ENCODE results near the gene SLC40A1. TPM values are rescaled to one million over a fixed set of nuclear protein-coding genes. Genes with fewer than 3 reads are reported as not detected.

SLC40A1 gene
- total RNA-seq, 1 experiment from 2014 or later = not detected

GRCh38 chr2:189526241-189526640 lies 54.3 kb downstream of the SLC40A1 start:
- no peaks in the 10 kb centered on the region for H3K36me3 Mint-ChIP-seq (ENCODE audit: insufficient read depth in 1 of 3, low read depth in 3 of 3)
- Histone ChIP-seq H2BK12ac (ENCODE audit: insufficient read length, low read depth, low read length) (no peak overlapping the region), H3K27me3 (ENCODE audit: insufficient read depth, low read length) (no peaks in the 10 kb centered on the region), H3K18ac (ENCODE audit: insufficient read length, low read depth, low read length) (no peak overlapping the region), H3T11ph (ENCODE audit: low read length) (no peak overlapping the region), H3K4me1 (ENCODE audit: insufficient read depth, low read length) (no peaks in the 10 kb centered on the region), H2BK5ac (ENCODE audit: insufficient read length, low read length) (no peak overlapping the region), H4K91ac (ENCODE audit: insufficient read length, low read depth, low read length) (no peak overlapping the region), H3K4ac (ENCODE audit: low read depth, low read length) (no peak overlapping the region), H3K4me2 (ENCODE audit: insufficient read depth, insufficient read length, low read length) (no peak overlapping the region), H3K56ac (ENCODE audit: insufficient read length, low read depth, low read length) (no peak overlapping the region), H3K23me2 (ENCODE audit: insufficient read length, low read depth, low read length, poor library complexity, severe bottlenecking) (no peaks in the 10 kb centered on the region), H2BK20ac (ENCODE audit: low read depth, low read length, poor library complexity, severe bottlenecking) (no peak overlapping the region), H4K8ac (replicated peaks; ENCODE audit: insufficient read length, low read depth, low read length) (no peak overlapping the region), H3K79me2 (ENCODE audit: insufficient read depth, low read length) (no peaks in the 10 kb centered on the region), H3K14ac (ENCODE audit: insufficient read depth, low read length) (no peak overlapping the region), H4K20me1 (ENCODE audit: control insufficient read depth, insufficient read depth, insufficient read length) (no peaks in the 10 kb centered on the region), H3K9me3 (ENCODE audit: control insufficient read depth, low read depth, low read length) (no peaks in the 10 kb centered on the region), H3K23ac (ENCODE audit: insufficient read length, low read depth, low read length) (no peak overlapping the region), H3K27ac (ENCODE audit: insufficient read length, low read depth, low read length) (no peak overlapping the region), H4K5ac (ENCODE audit: insufficient read length, low read depth, low read length) (no peak overlapping the region), H2AK5ac (ENCODE audit: insufficient read length, low read length) (no peak overlapping the region), H2BK120ac (ENCODE audit: low read depth, low read length, poor library complexity, severe bottlenecking) (no peak overlapping the region), H2AFZ (ENCODE audit: low read length) (no peak overlapping the region), H3K79me1 (ENCODE audit: insufficient read depth, low read depth, low read length, poor library complexity, severe bottlenecking) (no peaks in the 10 kb centered on the region), H2BK15ac (ENCODE audit: low read depth, low read length) (no peak overlapping the region), H3K9ac (ENCODE audit: extremely low read depth, insufficient read length, low read length) (no peak overlapping the region)
- H3K9me3 Mint-ChIP-seq = no peaks in the 10 kb centered on the region
- no peak for DNase-seq
- no peaks in the 10 kb centered on the region for H3K4me1 Mint-ChIP-seq
- H3K4me3 Mint-ChIP-seq = no peak overlapping the region
- peaks cover 1% of the 10 kb centered on the region; the same call in 1 of the 2 replicates for H3K27me3 Mint-ChIP-seq (ENCODE audit: low read depth)
- no peak for TF ChIP-seq CTCF (conservative IDR thresholded peaks at IDR 0.05)
- WGBS (ENCODE audit: extremely low coverage, insufficient read length, low lambda C conversion rate) = no CpG with 5 or more reads among the region's 2 CpGs
- H3K27ac Mint-ChIP-seq = no peak overlapping the region
